ACC112 (cell line): Measurements from ENCODE around the gene FAM219A.

Experiments
- H2AFZ ChIP-seq: fragments of 200-600 bp; sonication (generic); one replicate; pipeline ENCODE4 v1.6.0; 2017; ENCODE audit warnings: antibody characterized with exemption, low read length; ENCODE audit not compliant: unreplicated experiment
- H3K27ac ChIP-seq: fragments of 200-600 bp; sonication (generic); 2 replicates; pipeline ENCODE4 v1.5.1; 2014; ENCODE audit warnings: low read depth, mild to moderate bottlenecking, antibody characterized with exemption, low read length, moderate library complexity
- H3K27me3 ChIP-seq: fragments of 200-600 bp; sonication (generic); 2 replicates; pipeline ENCODE4 v1.6.1; 2014; ENCODE audit warnings: mild to moderate bottlenecking, antibody characterized with exemption, low read length, moderate library complexity, mixed read lengths; ENCODE audit not compliant: insufficient read depth
- H3K36me3 ChIP-seq: fragments of 200-600 bp; sonication (generic); 2 replicates; pipeline ENCODE4 v1.6.1; 2016; ENCODE audit warnings: mild to moderate bottlenecking, antibody characterized with exemption, low read length, moderate library complexity, mixed read lengths; ENCODE audit not compliant: insufficient read depth
- H3K4me1 ChIP-seq: fragments of 200-600 bp; sonication (generic); one replicate; pipeline ENCODE4 v1.6.1; 2016; ENCODE audit warnings: low read length, mixed read lengths; ENCODE audit not compliant: insufficient read depth, unreplicated experiment, control insufficient read depth
- H3K4me3 ChIP-seq: fragments of 200-600 bp; sonication (generic); 2 replicates; pipeline ENCODE4 v1.5.1; 2014; ENCODE audit warnings: mild to moderate bottlenecking, low read depth, low read length
- H3K79me2 ChIP-seq: fragments of 200-600 bp; sonication (generic); one replicate; pipeline ENCODE4 v1.6.0; 2016; ENCODE audit warnings: low read length; ENCODE audit not compliant: control insufficient read depth, unreplicated experiment, insufficient read depth

Gene FAM219A

DNA sequence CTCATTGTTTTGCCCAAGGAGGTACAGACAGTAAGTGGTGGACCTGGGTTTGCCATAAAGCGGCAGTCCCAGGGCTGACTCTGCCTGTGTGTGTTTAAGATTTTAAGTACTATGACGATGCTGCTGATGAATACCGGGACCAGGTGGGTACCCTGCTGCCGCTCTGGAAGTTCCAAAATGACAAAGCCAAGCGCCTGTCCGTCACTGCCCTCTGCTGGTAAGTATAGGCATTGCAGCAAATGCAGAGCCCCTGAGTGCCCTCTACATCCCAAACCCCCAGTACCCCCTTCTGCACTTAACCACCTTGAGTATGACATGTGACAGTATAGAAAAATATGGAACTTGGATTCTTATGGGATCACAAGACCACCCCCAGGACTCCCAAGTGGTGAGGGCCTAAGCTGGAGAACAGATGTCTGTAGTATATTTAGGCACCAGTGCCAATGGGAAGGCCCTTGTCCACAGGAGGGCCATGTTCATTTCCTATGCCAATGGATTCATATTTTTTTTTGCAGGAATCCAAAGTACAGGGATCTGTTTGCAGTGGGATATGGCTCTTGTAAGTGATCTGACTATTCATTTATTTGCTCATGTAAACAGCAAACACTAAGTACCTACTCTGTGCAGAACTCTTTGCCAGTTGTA is 42.4 kb upstream of the FAM219A start:
- Histone ChIP-seq H3K27ac (no peak overlapping the region), H3K27me3 (peaks cover 35% of the 10 kb centered on the region), H3K4me3 (no peak overlapping the region), H2AFZ (no peak overlapping the region), H3K36me3 (no peaks in the 10 kb centered on the region), H3K4me1 (no peaks in the 10 kb centered on the region), H3K79me2 (no peaks in the 10 kb centered on the region)

DNA sequence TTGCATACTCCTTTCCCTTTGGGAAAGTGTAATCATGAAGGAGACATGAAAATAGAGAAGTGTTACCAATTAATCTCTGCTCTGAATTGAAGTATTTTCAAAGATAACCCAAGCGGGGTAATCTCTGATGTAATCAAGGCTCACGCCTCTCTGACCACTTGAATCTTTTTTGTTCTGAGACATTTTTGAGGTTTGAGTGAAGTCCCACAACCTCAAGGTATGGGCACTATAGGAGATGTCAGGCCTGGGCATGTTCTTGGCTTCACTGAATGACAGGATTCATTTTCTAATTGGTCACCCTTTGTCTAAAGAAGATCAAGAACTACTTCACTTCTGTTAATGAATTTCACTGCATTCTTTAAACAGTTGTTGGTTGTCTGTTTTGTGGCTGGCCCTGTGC is 40.7 kb upstream of the FAM219A start:
- Histone ChIP-seq H3K4me3 (no peak overlapping the region), H3K4me1 (no peaks in the 10 kb centered on the region), H3K79me2 (no peaks in the 10 kb centered on the region), H2AFZ (no peak overlapping the region), H3K36me3 (no peaks in the 10 kb centered on the region), H3K27ac (no peak overlapping the region), H3K27me3 (peaks cover 37% of the 10 kb centered on the region)

DNA sequence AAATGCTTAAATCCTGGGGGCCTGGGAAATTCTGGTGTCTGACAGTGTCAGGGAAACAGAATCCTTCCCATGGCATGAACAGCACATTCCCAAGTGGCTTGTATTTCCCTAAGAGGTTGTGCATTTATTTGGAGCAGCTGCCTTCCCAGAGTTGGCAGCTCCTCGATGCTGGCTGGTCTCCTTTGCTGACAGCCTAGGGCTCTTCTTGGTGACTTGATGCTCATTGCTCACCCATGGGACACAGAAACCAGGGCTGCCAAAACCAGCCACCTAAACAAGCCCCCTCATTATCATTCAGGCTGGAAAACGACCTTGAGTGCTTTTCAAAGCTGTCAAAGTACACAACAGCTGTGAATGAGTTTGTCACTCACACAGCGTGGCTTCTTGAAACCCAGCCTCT is 40.2 kb upstream of the FAM219A start:
- Histone ChIP-seq H3K4me1 (no peaks in the 10 kb centered on the region), H3K27ac (no peak overlapping the region), H3K79me2 (no peaks in the 10 kb centered on the region), H3K27me3 (peaks cover 32% of the 10 kb centered on the region), H2AFZ (no peak overlapping the region), H3K36me3 (no peaks in the 10 kb centered on the region), H3K4me3 (no peak overlapping the region)

DNA sequence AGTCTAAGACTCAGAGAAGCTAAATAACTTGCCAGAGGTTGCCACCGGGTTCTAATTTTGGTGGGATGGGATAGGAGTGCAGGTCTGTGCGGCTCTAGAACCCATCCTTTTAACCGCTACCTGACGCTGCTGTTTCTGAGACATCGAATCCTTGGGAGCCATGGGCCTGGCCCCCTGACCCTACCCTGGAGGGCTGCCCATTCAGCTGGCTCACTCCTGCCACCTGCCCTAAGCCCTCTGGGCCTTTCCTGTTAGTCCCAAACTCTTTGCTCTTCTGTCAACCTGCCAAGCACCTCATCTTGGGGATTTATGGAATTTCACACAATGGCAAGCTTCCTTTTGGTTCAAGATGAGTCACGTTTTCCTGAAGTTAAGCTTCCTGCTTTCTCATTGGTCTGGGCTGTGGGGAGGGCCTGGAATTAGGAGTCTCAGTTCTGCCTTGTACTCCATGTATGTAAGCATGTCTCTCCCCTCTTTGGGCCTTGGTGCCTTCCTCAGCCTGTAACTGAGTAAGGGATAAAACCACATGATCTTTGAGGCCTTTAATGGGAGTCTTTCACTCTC is 37.9 kb upstream of the FAM219A start:
- Histone ChIP-seq H3K36me3 (no peaks in the 10 kb centered on the region), H3K4me1 (no peaks in the 10 kb centered on the region), H3K79me2 (no peaks in the 10 kb centered on the region), H3K4me3 (no peak overlapping the region), H2AFZ (no peak overlapping the region), H3K27me3 (peaks cover 32% of the 10 kb centered on the region), H3K27ac (no peak overlapping the region)

DNA sequence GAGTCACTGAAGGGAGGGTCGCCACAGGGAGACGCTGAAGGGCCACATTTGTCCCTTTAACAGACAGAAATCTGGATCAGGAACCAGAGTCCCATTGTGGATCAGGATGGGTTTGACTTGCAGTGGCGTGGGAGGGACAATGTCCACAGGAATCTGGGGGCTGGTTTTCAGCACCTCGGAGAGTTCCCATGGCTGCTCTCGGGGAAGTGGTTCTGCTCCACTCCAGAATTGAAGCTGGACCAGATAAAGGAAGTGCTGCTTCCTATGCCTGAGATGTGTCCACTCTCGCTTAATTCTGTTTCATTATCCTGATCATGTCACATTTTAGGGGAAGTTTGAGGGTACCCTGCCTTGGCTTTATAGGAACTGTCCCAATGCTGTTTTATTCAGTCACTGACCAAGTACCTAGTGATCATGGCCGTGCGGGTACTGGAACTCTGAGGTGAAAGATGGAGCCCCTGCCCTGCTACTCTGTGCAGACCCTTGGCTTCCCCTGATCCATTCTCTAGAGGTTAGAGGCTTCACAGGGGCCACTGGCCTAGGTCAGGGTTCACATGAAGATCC is 35.7 kb upstream of the FAM219A start:
- Histone ChIP-seq H3K27ac (no peak overlapping the region), H3K27me3 (peaks cover 45% of the 10 kb centered on the region), H3K36me3 (no peaks in the 10 kb centered on the region), H3K79me2 (no peaks in the 10 kb centered on the region), H3K4me3 (no peak overlapping the region), H3K4me1 (no peaks in the 10 kb centered on the region), H2AFZ (no peak overlapping the region)

DNA sequence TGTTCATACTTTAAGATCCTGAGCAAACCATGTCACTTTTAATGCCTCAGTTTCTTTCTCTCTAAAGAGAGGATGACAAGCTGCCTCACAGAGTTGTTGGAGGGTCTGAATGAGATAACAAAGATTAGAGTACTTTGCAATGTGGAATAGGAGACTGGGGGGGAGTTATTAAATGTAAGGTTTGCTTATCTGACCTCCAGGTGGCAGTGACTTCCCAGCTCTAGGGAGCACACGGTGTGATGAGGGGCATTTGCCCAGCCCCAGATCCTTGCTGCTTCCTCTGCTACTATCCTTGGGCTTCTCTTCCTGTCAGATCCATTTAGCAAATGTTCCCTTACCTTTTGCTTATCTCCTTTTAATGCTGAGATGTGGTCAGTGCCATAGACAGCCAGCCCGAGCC is 33.7 kb upstream of the FAM219A start:
- no peaks in the 10 kb centered on the region for H3K36me3 ChIP-seq
- no peak overlapping the region for H3K27ac ChIP-seq
- H3K79me2 ChIP-seq: no peaks in the 10 kb centered on the region
- no peaks in the 10 kb centered on the region for H3K4me1 ChIP-seq
- H2AFZ ChIP-seq: no peak overlapping the region
- no peak overlapping the region for H3K4me3 ChIP-seq
- H3K27me3 ChIP-seq: peaks cover 57% of the 10 kb centered on the region

DNA sequence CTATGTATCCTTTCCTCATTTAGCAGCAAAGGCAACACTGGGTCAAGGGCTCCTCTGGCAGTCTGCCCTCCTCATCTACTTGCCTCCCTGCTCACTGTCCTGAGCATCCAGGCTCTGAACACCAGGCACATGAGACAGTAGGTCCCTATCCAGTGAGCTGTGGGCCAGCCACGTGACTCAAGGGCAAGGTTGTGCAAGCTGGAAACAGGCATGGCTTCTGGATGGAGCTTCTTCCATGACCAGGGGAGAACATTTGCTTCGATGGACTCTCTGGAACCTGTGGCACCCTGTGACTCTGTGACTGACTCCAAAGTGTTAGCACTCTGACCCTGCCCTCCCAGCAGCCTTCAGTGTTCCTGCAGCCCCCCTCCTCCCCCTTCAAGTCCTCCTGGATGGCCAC is 33.2 kb upstream of the FAM219A start:
- H3K4me1 ChIP-seq: no peaks in the 10 kb centered on the region
- no peak overlapping the region for H3K4me3 ChIP-seq
- H3K36me3 ChIP-seq: no peaks in the 10 kb centered on the region
- no peak overlapping the region for H2AFZ ChIP-seq
- no peak overlapping the region for H3K27ac ChIP-seq
- peaks cover 61% of the 10 kb centered on the region for H3K27me3 ChIP-seq
- H3K79me2 ChIP-seq: no peaks in the 10 kb centered on the region

DNA sequence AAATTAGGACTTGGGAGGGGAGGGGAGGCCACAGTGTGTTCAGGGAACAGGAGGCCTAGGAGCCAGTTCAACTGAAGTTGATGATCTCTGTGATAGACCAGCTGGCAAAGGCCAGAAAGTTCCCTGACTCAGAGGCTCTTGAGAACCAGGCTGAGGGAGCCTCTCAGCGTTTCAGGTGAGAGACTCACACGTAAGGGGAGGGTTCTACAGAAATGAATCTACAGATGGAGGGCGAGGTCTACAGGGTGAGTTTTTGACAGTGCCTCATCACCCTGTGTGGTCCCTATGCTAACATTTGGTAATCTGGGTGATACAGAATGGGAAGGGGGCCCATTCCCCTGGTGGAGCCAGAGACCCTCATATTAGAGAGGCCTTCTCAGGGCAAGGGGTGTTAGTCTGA is 32.4 kb upstream of the FAM219A start:
- Histone ChIP-seq H3K79me2 (no peaks in the 10 kb centered on the region), H3K27me3 (peaks cover 67% of the 10 kb centered on the region), H3K36me3 (no peaks in the 10 kb centered on the region), H3K4me3 (no peak overlapping the region), H3K27ac (no peak overlapping the region), H2AFZ (no peak overlapping the region), H3K4me1 (no peaks in the 10 kb centered on the region)

DNA sequence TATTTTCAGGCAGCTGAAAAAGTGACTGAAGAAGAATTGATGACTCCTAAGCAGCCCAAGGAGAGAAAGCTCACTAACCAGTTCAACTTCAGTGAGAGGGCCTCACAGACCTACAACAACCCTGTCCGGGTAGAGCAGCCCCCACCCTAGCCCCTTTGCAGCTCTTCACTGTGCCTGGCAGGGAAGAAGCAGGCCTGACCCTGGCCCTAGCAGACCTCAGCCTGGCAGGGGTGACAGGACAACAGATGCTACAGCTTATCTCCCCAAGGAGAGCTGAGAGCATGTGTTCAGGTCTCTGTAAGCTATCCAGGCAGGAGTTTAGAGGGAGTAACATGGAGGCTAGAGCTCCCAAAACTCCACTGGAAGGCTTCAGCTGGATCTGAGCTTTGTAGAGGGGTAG is 32.0 kb upstream of the FAM219A start:
- no peaks in the 10 kb centered on the region for H3K4me1 ChIP-seq
- H3K27me3 ChIP-seq: peaks cover 68% of the 10 kb centered on the region
- H3K4me3 ChIP-seq: no peak overlapping the region
- H3K79me2 ChIP-seq: no peaks in the 10 kb centered on the region
- no peak overlapping the region for H2AFZ ChIP-seq
- H3K27ac ChIP-seq: no peak overlapping the region
- H3K36me3 ChIP-seq: no peaks in the 10 kb centered on the region

DNA sequence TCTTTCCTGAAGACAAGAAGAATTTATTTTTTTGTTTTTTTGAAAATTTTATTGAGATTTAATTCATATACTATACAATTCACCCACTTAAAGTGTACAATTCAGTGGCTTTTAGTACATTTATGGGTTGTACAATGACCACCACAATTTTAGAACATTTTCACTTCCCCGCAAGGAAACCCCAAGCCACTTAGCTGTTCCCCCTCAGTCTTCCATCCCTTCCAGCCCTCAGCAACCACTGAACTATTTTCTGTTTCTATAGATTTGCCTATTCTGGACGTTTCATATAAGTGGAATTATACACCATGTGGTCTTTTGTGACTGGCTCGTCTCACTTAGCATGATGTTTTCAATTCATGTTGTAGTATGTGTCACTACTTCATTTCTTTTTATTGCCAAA is 28.2 kb upstream of the FAM219A start:
- Histone ChIP-seq H3K4me1 (no peaks in the 10 kb centered on the region), H3K36me3 (no peaks in the 10 kb centered on the region), H3K4me3 (no peak overlapping the region), H2AFZ (no peak overlapping the region), H3K79me2 (no peaks in the 10 kb centered on the region), H3K27me3 (peaks cover 65% of the 10 kb centered on the region), H3K27ac (no peak overlapping the region)

DNA sequence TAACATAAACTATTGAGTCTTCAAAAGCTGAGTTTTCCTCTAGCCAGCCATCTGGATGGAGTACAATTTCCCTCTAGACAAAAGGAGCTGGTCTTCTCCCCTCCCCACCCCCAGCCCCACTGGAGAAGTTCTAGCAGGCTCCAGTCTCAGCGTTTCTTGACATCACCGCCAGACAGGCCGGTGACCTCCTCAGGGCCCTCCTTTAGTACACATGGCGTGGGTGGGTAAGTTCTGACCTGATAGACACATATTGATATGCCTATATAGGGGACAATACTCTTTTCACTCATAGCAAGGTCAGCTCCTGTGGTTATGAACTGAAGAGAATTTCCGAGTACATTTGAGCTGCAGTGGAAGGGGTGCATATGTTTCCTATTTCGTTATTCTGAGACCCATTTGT is 27.5 kb upstream of the FAM219A start:
- Histone ChIP-seq H3K36me3 (no peaks in the 10 kb centered on the region), H3K27ac (no peak overlapping the region), H3K4me3 (no peak overlapping the region), H3K79me2 (no peaks in the 10 kb centered on the region), H3K27me3 (peaks cover 60% of the 10 kb centered on the region), H3K4me1 (no peaks in the 10 kb centered on the region), H2AFZ (no peak overlapping the region)
